ENCODE data around the gene MYO15B.
"Not testable (repeated sequence)": the region's sequence is repeated elsewhere in the genome, so short reads cannot be mapped to it uniquely, and the experiment has no call there.

MYO15B gene

GRCh38 chr17:75592348-75593020 is 4.9 kb downstream of the MYO15B start:
- Histone ChIP-seq H3K27ac (ENCODE audit: low read depth, low read length) (no peak overlapping the region), H3K4me3 (ENCODE audit: low read length) (no peak overlapping the region), H4K20me1 (ENCODE audit: control insufficient read depth, insufficient read depth, low read depth, low read length) (no peaks in the 10 kb centered on the region), H3K9me2 (replicated peaks; ENCODE audit: control insufficient read depth, low read length) (no peaks in the 10 kb centered on the region), H3K79me2 (ENCODE audit: control insufficient read depth, low read length) (no peaks in the 10 kb centered on the region), H3K9me3 (ENCODE audit: control insufficient read depth, insufficient read depth, low read length) (no peaks in the 10 kb centered on the region), H3K4me1 (ENCODE audit: control insufficient read depth, low read length) (peaks cover 23% of the 10 kb centered on the region), H3F3A (ENCODE audit: control insufficient read depth, insufficient read depth) (no peaks in the 10 kb centered on the region), H3K4me2 (ENCODE audit: low read length) (no peak overlapping the region), H3K27me3 (ENCODE audit: control insufficient read depth, low read length) (peaks cover 36% of the 10 kb centered on the region), H3K36me3 (ENCODE audit: control insufficient read depth, low read length) (no peaks in the 10 kb centered on the region)
- no peak for TF ChIP-seq EZH2phosphoT487 (IDR thresholded peaks at IDR 0.05; ENCODE audit: borderline replicate concordance, low read length)
- no peak for TF ChIP-seq CTCF (IDR thresholded peaks at IDR 0.05; ENCODE audit: low read depth, low read length, poor library complexity, severe bottlenecking)

GRCh38 chr17:75593430-75593829 is 5.8 kb downstream of the MYO15B start:
- not testable (repeated sequence) for H3F3A ChIP-seq (ENCODE audit: control insufficient read depth, insufficient read depth); H4K20me1 ChIP-seq (ENCODE audit: control insufficient read depth, insufficient read depth, low read depth, low read length); H3K27ac ChIP-seq (ENCODE audit: low read depth, low read length); H3K9me2 ChIP-seq (replicated peaks; ENCODE audit: control insufficient read depth, low read length); H3K36me3 ChIP-seq (ENCODE audit: control insufficient read depth, low read length); H3K9me3 ChIP-seq (ENCODE audit: control insufficient read depth, insufficient read depth, low read length); H3K79me2 ChIP-seq (ENCODE audit: control insufficient read depth, low read length); H3K4me2 ChIP-seq (ENCODE audit: low read length); H3K4me3 ChIP-seq (ENCODE audit: low read length)
- Histone ChIP-seq H3K27me3 (ENCODE audit: control insufficient read depth, low read length) (peaks cover 26% of the 10 kb centered on the region), H3K4me1 (ENCODE audit: control insufficient read depth, low read length) (peaks cover 16% of the 10 kb centered on the region)

GRCh38 chr17:75594499-75595283 is 7.1 kb downstream of the MYO15B start:
- Histone ChIP-seq H3K4me3 (ENCODE audit: low read length) (no peak overlapping the region), H3K4me1 (ENCODE audit: control insufficient read depth, low read length) (peaks cover 7% of the 10 kb centered on the region), H3K4me2 (ENCODE audit: low read length) (no peak overlapping the region), H3K36me3 (ENCODE audit: control insufficient read depth, low read length) (no peaks in the 10 kb centered on the region), H3F3A (ENCODE audit: control insufficient read depth, insufficient read depth) (0 out of 2 replicates have a peak, but pooled peaks cover 2% of the 10 kb centered on the region), H3K9me2 (replicated peaks; ENCODE audit: control insufficient read depth, low read length) (no peaks in the 10 kb centered on the region), H3K79me2 (ENCODE audit: control insufficient read depth, low read length) (no peaks in the 10 kb centered on the region), H3K27ac (ENCODE audit: low read depth, low read length) (no peak overlapping the region), H4K20me1 (ENCODE audit: control insufficient read depth, insufficient read depth, low read depth, low read length) (no peaks in the 10 kb centered on the region), H3K27me3 (ENCODE audit: control insufficient read depth, low read length) (peaks cover 23% of the 10 kb centered on the region), H3K9me3 (ENCODE audit: control insufficient read depth, insufficient read depth, low read length) (no peaks in the 10 kb centered on the region)
- TF ChIP-seq EZH2phosphoT487 (IDR thresholded peaks at IDR 0.05; ENCODE audit: borderline replicate concordance, low read length) (no peak), CTCF (IDR thresholded peaks at IDR 0.05; ENCODE audit: low read depth, low read length, poor library complexity, severe bottlenecking) (no peak)

All from DOHH2 (cell line).